HG03066 (cell line): ENCODE measurements around the gene DCHS1.
"Not testable (repeated sequence)": the region's sequence is repeated elsewhere in the genome, so short reads cannot be mapped to it uniquely, and the experiment has no call there.

Experiments
- ATAC-seq: cut with Tn5 transposase; IDR thresholded peaks from one replicate; pipeline ENCODE4 v1.9.1; 2021; ENCODE audit warnings: low read depth; ENCODE audit not compliant: unreplicated experiment

Gene DCHS1, protein sequence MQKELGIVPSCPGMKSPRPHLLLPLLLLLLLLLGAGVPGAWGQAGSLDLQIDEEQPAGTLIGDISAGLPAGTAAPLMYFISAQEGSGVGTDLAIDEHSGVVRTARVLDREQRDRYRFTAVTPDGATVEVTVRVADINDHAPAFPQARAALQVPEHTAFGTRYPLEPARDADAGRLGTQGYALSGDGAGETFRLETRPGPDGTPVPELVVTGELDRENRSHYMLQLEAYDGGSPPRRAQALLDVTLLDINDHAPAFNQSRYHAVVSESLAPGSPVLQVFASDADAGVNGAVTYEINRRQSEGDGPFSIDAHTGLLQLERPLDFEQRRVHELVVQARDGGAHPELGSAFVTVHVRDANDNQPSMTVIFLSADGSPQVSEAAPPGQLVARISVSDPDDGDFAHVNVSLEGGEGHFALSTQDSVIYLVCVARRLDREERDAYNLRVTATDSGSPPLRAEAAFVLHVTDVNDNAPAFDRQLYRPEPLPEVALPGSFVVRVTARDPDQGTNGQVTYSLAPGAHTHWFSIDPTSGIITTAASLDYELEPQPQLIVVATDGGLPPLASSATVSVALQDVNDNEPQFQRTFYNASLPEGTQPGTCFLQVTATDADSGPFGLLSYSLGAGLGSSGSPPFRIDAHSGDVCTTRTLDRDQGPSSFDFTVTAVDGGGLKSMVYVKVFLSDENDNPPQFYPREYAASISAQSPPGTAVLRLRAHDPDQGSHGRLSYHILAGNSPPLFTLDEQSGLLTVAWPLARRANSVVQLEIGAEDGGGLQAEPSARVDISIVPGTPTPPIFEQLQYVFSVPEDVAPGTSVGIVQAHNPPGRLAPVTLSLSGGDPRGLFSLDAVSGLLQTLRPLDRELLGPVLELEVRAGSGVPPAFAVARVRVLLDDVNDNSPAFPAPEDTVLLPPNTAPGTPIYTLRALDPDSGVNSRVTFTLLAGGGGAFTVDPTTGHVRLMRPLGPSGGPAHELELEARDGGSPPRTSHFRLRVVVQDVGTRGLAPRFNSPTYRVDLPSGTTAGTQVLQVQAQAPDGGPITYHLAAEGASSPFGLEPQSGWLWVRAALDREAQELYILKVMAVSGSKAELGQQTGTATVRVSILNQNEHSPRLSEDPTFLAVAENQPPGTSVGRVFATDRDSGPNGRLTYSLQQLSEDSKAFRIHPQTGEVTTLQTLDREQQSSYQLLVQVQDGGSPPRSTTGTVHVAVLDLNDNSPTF (N-terminal part only)

DNA sequence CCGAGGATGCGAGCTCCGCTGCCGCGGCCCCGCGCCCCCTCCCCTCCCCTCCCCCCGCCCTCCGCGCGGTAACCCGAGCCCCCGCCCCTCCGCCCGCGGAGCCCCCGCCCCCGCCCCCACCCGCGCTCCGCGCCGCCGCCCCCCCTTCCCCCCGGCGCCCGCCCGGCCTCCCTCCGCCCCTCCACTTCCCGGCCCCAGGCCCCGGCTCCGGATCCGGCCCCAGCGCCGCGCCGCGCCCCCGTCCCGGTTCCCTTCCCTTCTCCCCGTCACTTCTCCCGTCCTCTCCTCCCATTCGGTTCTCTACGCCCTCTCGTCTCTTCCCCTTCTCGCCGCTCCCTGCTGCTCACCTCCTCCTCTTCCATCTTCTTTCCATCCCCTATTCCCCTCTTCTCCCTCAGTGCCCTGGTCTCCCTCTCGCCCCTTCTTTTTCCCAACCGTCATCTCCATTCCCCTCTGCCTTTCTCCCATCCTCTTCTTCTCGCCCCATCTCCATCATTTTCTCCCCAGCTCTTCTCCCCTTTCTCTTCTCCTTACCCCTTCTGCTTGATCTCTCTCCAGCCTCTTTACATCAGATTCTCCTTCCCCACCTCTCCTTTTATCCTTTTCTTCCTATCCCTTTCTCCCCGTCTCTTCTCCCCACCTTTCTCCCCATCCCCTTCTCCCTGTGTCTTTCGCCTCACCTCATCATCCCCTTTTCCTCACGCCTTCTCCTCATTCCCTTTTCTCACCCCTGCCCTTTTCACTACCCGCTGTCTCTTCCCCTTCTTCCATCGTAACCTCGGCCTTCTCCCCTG, at the start of gene DCHS1:
Gene DCHS1, minus strand, starts transcription at position 20 of the 794 bp plus-strand sequence. CDS start 14,196 bp downstream, outside the sequence.
- no peak for ATAC-seq

- no peak for ATAC-seq
Observed at GRCh38 chr11:6703247-6704063, 47.8 kb upstream of the DCHS1 start.

- ATAC-seq: not testable (repeated sequence)
Observed at GRCh38 chr11:6701955-6702354, 46.3 kb upstream of the DCHS1 start.

- no peak for ATAC-seq
Observed at GRCh38 chr11:6695377-6695776, 39.8 kb upstream of the DCHS1 start.

GRCh38 chr11:6694229-6694535, 38.6 kb upstream of the DCHS1 start:
- no peak for ATAC-seq

- ATAC-seq: no peak
Observed at GRCh38 chr11:6693342-6694228, 38.0 kb upstream of the DCHS1 start.

DNA sequence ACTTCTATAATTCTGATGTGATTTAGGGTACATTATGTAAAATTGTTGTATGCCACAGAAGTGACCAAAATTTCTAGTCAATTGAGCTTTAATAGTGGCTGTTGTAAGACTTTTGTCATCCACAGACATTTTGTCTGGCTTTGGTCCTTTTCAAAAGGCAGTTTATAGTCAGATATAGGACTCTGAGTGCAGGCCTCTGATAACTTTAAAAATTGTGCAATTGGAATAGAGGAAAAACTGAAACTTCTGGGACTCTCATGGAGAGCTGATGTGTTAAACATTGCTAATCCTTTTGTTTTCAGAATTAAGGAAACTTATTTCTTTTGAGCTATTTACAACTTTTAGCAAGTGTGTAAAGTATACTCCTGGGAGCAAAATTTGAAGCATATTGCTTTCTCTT, 36.5 kb upstream of the DCHS1 start:
- ATAC-seq: no peak

DNA sequence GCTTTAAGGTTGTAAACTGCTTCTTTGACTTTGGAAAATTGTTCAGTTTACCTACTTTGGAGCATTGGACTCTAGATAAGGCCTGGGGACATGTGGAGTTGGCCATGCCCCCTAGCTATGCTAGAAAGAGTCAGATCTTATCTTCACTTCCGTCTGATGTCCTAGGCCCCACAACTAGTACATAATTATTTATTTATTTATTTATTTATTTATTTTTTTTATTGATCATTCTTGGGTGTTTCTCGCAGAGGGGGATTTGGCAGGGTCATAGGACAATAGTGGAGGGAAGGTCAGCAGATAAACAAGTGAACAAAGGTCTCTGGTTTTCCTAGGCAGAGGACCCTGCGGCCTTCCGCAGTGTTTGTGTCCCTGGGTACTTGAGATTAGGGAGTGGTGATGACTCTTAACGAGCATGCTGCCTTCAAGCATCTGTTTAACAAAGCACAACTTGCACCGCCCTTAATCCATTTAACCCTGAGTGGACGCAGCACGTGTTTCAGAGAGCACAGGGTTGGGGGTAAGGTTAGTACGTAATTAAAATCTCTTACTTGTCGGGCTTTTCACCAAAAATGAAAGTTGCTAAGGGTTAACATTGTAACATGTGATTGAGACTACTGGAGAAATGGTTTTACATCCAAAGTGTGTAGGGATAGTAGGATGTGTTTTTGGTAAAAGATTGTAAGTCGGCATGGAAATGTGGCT, 35.0 kb upstream of the DCHS1 start:
- not testable (repeated sequence) for ATAC-seq

DNA sequence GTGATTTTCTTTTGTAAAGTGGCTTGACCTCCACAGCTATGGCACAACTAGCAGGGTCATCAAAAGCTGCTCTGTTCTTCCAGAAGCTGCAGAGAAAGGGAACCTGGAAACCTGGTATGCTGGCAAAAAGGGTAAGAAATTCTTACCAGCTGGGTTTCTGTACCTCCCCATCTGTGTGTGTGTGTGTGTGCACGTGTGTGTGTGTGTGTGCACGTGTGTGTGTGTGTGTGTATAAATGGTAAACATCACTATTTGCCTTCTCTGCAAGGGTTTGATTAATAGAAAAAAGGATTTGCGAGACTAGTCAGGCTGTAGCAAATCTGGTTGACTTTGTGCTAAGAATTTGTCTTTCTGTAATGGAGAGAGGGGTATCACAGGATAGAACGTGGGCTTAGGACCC, 32.3 kb upstream of the DCHS1 start:
- ATAC-seq: no peak

DNA sequence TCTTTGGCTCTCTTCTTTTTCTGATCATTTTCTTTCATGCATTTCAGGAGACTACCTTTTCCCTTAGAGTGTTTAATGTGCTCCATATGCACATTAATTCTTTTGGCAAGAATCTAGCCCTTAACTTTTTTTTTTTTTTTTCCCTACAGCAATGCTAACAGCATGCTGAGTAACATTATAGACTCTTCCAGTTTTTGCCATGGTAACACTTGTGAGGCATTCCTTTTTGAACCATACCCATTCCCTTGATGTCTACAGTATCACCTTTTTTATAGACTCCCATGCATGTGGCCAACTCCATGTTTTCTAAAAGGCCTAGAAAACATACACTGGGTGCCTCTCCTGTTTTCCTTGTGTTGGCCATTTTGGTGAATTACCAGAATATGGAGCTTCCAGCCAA, 30.4 kb upstream of the DCHS1 start:
- no peak for ATAC-seq

GRCh38 chr11:6684068-6684467, 28.5 kb upstream of the DCHS1 start:
- ATAC-seq: not testable (repeated sequence)

DNA sequence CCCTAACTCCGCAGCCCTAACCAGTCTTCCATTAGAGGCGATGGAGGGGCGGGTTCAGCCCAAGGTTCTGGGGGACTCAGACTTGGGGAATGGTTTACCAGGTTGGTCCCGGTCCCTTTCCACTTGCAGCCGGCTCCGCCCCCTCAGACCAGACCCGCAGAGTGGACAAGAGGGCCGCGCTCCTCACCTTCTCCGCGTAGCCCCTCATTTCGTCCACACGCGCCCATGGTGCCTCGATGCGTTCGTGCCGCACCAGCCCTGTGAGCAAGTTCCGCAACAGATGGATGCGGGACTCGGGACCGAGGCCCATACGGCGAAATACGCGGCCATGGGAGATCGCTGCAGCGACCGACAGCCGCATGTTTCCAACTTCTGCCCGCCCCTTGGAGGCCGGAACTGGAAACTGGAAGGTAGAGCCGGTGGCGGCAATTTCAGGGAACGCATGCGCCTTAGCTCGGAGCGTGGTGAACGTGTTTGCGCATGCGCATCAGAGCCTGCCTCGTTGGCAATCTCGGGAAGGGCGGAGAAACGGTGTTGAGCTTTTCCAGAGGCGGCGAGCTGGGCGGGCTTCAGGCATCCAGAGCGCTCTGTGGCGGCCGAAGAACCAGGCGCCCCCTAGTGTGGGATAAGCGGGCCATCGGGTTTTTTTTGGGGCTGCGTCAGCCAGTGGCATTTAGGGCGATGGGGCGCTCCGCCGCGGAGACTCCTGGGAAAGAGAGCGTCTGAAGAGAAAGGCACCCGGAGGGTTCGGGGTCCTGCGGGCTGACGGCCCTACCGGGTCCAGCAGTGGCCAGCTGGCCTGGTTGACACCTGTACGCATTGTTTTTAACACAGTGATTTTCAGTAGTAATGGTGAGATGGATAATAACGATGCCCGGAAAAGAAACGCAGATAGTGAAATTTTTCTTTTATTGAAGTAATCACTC, 27.6 kb upstream of the DCHS1 start, which contains the start of gene MRPL17:
Gene MRPL17, minus strand, starts transcription at position 405 of the 926 bp plus-strand sequence. Its CDS starts 44 bp downstream, at position 361.
- ATAC-seq: peak; percentile 86

DNA sequence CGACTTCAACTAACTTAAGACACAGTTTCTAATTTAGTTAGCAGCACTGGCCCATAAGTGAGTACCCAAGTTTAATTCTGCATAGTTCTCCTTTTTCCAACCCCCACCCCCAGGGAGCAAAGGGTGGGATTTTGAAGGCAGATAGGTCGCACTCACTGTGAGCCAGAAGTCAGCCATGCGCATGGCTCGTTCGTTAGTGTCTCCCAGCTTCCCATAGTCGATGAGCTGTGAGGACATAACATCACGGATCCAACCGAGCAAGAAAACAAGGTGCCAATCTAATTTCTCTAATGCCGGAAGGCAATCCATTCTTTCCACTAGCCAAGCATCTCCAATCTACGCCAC, 27.0 kb upstream of the DCHS1 start:
- peak; percentile 2 for ATAC-seq

DNA sequence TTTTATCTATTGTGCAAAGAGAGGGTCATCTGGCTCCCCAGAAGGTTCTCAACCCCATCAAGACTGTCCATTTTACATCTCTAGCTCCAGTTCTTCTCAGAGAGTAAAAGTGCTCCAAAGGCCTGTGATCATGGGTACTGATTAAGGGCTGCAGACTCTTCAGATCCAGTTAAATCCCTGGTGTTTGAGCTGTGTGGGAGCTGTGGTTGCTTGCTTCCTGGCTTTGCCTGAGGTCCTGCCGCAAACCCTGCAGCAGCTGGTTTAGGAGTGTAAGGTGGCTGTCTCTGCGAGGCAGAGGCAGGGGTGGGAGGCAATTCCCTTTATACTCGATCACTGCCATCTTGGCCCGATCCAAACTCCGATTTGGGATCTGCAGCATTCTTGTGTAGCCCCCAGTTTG, 26.3 kb upstream of the DCHS1 start:
- no peak for ATAC-seq

- ATAC-seq: no peak
Observed at GRCh38 chr11:6681505-6681904, 25.9 kb upstream of the DCHS1 start.

GRCh38 chr11:6677018-6677417, 21.4 kb upstream of the DCHS1 start:
- no peak for ATAC-seq

DNA sequence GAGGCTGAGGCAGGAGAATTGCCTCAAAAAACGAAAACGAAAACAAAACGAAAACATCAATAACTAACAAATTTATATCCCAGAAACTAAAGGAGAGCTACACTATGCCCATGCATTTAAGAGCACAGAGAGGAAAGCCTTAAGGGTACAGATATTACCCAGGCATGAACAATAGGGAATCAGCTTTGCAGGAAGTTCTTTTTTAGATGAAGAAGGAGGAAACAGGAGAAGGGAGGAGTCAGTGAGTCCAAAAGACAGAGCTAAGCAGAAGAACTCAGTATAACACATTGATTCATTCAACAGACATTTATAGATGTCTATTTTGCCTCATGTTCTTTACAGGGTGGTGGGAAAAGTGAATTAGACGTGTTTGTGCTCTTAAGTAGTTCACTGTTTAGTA, 19.3 kb upstream of the DCHS1 start:
- no peak for ATAC-seq
